Mammary epithelial cell (primary cell): ENCODE results near the gene CLEC4D.

ENCODE experiments used
- CTCF ChIP-seq, 2 donors: IDR thresholded peaks in 1 of 2; conservative IDR thresholded peaks in 1 of 2; 2 replicates each; pipeline ENCODE4 v1.5.1; 2011 to 2012; ENCODE audit warnings: inconsistent platforms in 2 of 2, low read length in 2 of 2, mild to moderate bottlenecking in 2 of 2, control low read depth in 1 of 2, low read depth in 1 of 2; ENCODE audit not compliant: insufficient read depth in 1 of 2; ENCODE audit errors: extremely low read depth in 1 of 2
- EZH2 ChIP-seq: IDR thresholded peaks from 2 replicates; pipeline ENCODE4 v1.6.1; 2012; ENCODE audit warnings: low read length, inconsistent platforms, borderline replicate concordance

GRCh38 chr12:8465301-8465996 lies 47.9 kb upstream of the CLEC4D start:
- TF ChIP-seq CTCF (conservative IDR thresholded peaks at IDR 0.05 in 1 of 2, IDR thresholded peaks at IDR 0.05 in 1 of 2; ENCODE audit: extremely low read depth in 1 of 2, insufficient read depth in 1 of 2, low read depth in 1 of 2, low read length in 2 of 2) (no peak), EZH2 (no peak)
